ENCODE results near the gene XRCC3.
"Not testable (repeated sequence)": the region's sequence is repeated elsewhere in the genome, so short reads cannot be mapped to it uniquely, and the experiment has no call there.

The XRCC3 gene

GRCh38 chr14:103694572-103695026 is 20.7 kb downstream of the XRCC3 start:
- no peak for DNase-seq (ENCODE audit: low read depth in 2 of 2)

GRCh38 chr14:103693515-103693914 is 21.7 kb downstream of the XRCC3 start:
- DNase-seq (ENCODE audit: low read depth in 2 of 2) = no peak

- no peak for DNase-seq (ENCODE audit: low read depth in 2 of 2)
These were observed 22.4 kb downstream of the XRCC3 start for GRCh38 chr14:103692871-103693270.

- DNase-seq (ENCODE audit: low read depth in 2 of 2) = no peak
These were observed 23.1 kb downstream of the XRCC3 start for GRCh38 chr14:103692159-103692558.

- not testable (repeated sequence) for DNase-seq (ENCODE audit: low read depth in 2 of 2)
These were observed 23.6 kb downstream of the XRCC3 start for GRCh38 chr14:103691655-103692054.

GRCh38 chr14:103690332-103690731 is 24.9 kb downstream of the XRCC3 start:
- DNase-seq (ENCODE audit: low read depth in 2 of 2) = no peak

- no peak for DNase-seq (ENCODE audit: low read depth in 2 of 2)
These were observed 26.0 kb downstream of the XRCC3 start for GRCh38 chr14:103688906-103689902.

GRCh38 chr14:103688441-103688840 is 26.8 kb downstream of the XRCC3 start:
- DNase-seq (ENCODE audit: low read depth in 2 of 2) = no peak

- DNase-seq (ENCODE audit: low read depth in 2 of 2) = no peak
These were observed 27.5 kb downstream of the XRCC3 start for GRCh38 chr14:103687712-103688111.

GRCh38 chr14:103686831-103687485 is 28.3 kb downstream of the XRCC3 start:
- DNase-seq (ENCODE audit: low read depth in 2 of 2) = no peak

- no peak for DNase-seq (ENCODE audit: low read depth in 2 of 2)
These were observed 29.7 kb downstream of the XRCC3 start for GRCh38 chr14:103685276-103686211.

GRCh38 chr14:103684871-103685270 is 30.4 kb downstream of the XRCC3 start:
- no peak for DNase-seq (ENCODE audit: low read depth in 2 of 2)

- no peak for DNase-seq (ENCODE audit: low read depth in 2 of 2)
These were observed 30.8 kb downstream of the XRCC3 start for GRCh38 chr14:103684471-103684870.

GRCh38 chr14:103683139-103683538 is 32.1 kb downstream of the XRCC3 start:
- no peak for DNase-seq (ENCODE audit: low read depth in 2 of 2)

- no peak for DNase-seq (ENCODE audit: low read depth in 2 of 2)
These were observed 34.6 kb downstream of the XRCC3 start for GRCh38 chr14:103680491-103681231.

- DNase-seq (ENCODE audit: low read depth in 2 of 2) = no peak
These were observed 35.9 kb downstream of the XRCC3 start for GRCh38 chr14:103679351-103679750.

GRCh38 chr14:103676881-103677675 is 38.2 kb downstream of the XRCC3 start:
- no peak for DNase-seq (ENCODE audit: low read depth in 2 of 2)

GRCh38 chr14:103675957-103676356 is 39.3 kb downstream of the XRCC3 start:
- no peak for DNase-seq (ENCODE audit: low read depth in 2 of 2)

- no peak for DNase-seq (ENCODE audit: low read depth in 2 of 2)
These were observed 43.3 kb downstream of the XRCC3 start for GRCh38 chr14:103671911-103672310.

GRCh38 chr14:103669370-103669769 is 45.9 kb downstream of the XRCC3 start:
- no peak for DNase-seq (ENCODE audit: low read depth in 2 of 2)

Data from fibroblast of skin of left biceps (primary cell).